Coronary artery (tissue), 2 donors: ENCODE measurements around the gene ATAD1.
"Not testable (repeated sequence)": the region's sequence is repeated elsewhere in the genome, so short reads cannot be mapped to it uniquely, and the experiment has no call there.

ENCODE experiments used
- DNase-seq: peaks from one replicate; pipeline ENCODE4 v3.0.0-alpha.2; 2017; ENCODE audit warnings: low spot score
- H3K27ac ChIP-seq, 2 donors: fragments of 200-600 bp; sonication (generic); one replicate each; pipeline ENCODE4 v1.5.1; 2016 to 2019
- H3K4me3 ChIP-seq: fragments of 200-600 bp; sonication (generic); 2 replicates; pipeline ENCODE4 v1.5.1; 2016; ENCODE audit warnings: mild to moderate bottlenecking, moderate library complexity
- TF ChIP-seq, protein P1 (sequence below): fragments of 200-600 bp; sonication (generic); IDR thresholded peaks from one replicate; pipeline ENCODE4 v1.5.1; 2019; ENCODE audit warnings: antibody characterized with exemption

ATAD1 gene

DNA sequence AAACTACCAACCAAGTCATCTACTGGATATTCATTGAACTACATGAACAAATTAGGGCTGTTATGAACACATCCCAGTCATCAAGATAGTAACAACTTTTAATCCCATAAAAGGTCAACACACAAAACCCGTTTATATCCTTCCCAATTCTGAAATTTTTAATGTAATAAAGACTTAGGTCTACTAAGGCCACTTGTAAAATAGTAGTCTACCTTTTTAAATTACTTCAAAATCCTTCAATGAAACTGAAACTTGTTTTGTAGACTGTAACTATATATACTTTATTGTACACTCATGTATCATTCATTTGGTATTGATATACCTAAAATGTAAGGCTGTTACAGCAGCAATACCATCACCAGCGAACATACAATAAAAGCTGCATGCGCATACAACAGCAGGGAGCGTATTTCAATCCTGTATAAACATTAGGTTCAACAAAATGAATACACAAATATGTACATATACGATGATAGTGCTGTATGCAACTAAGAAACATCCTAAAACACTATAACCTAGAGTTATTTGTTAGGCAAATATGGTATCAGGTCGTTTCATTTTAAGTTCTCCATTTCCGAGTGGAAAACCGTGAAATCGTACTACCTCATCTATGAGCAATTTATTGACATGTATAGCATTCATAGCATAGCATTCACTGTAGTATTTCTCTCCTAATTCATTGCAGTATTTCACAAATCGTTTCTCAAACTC, 973 bp downstream of the ATAD1 start:
- Histone ChIP-seq H3K4me3 (peak overlapping the region; percentile 85), H3K27ac (peak overlapping the region in 1 of 2 donors; percentile 80)
- TF ChIP-seq, protein P1, sequence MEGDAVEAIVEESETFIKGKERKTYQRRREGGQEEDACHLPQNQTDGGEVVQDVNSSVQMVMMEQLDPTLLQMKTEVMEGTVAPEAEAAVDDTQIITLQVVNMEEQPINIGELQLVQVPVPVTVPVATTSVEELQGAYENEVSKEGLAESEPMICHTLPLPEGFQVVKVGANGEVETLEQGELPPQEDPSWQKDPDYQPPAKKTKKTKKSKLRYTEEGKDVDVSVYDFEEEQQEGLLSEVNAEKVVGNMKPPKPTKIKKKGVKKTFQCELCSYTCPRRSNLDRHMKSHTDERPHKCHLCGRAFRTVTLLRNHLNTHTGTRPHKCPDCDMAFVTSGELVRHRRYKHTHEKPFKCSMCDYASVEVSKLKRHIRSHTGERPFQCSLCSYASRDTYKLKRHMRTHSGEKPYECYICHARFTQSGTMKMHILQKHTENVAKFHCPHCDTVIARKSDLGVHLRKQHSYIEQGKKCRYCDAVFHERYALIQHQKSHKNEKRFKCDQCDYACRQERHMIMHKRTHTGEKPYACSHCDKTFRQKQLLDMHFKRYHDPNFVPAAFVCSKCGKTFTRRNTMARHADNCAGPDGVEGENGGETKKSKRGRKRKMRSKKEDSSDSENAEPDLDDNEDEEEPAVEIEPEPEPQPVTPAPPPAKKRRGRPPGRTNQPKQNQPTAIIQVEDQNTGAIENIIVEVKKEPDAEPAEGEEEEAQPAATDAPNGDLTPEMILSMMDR = no peak
- DNase-seq = no peak

DNA sequence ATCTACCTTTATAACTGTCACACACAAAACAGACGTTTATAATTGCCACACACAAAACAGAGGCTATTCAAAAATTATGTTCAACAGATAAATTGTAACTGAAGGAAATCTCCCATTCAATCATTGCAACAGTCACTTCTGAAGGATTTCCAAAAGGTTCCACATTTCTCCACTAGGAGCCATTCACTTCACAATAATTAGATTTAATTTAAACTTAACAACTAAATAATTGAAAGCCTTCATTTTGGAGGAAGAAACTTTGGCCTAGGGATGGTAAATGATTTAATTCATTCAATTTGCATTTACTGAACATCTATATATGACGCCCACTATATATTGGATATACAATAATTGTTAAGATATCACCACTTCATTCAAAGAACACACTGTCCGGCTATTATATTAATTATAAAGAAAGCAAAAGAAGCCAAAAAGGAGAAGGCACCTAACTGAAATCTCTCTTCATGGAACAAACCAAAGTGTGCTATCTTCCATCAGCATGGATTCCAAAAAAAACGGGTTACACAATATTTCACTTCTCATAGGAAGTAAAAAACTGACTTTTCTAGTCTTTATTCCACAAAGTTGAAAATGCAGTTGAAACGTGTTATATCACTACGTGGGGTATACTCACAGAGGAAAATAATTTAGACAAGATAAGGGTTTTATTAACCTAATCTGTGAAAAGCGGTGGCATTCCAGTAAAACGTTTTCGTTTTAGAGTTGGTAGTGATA, 1.7 kb downstream of the ATAD1 start:
- TF ChIP-seq, protein P1 = no peak
- DNase-seq = no peak
- H3K4me3 ChIP-seq = peak overlapping the region; percentile 85
- H3K27ac ChIP-seq = no peak overlapping the region

DNA sequence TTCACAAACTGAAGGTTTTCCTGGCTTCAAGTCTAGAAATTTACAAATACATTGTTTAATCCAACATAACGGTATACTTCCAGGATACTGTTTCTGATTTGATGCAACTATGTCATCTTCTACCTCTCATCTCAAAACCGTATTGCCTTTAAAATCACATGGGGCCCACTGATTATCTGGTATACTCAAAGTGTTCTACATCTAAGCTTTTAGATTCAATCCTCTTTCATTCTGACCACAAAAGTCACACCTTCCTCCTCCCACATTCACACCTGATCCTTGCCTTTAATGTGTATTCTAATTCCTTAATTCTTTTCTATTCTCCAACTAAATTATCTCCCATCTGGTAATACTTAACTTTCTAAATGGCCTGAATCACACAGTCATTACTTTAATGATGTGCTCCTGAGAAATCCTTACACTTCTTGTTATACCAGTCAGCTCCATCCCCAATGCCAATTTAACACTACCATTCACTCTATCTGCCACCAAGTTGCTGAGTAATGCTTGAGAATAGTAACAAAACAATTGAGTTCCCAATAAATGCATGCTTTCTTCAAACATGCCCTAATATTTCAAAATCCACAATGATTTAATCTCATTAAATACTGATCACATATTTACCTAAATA, 13.0 kb downstream of the ATAD1 start:
- no peak for DNase-seq
- TF ChIP-seq, protein P1 = no peak
- no peak overlapping the region for H3K4me3 ChIP-seq
- no peak overlapping the region for H3K27ac ChIP-seq

DNA sequence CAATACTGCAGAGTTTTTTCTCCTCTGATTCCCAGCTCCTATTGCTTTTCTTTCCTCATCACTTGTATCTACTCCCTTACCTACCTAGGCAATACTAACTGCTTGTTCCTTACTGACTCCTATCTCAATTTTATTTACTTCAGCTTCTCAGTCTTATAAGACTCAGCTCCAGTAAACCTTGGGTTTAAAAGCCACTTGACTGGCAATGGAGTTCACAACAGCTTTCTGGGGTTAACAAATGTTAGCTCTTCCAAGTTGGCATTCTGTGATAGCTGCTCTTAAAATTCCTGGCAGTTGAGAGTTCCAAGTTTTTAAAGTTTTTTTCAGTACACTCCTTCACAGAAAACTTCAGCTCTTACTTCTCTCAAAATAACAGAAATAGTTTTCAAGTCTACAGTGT, 14.2 kb downstream of the ATAD1 start:
- TF ChIP-seq, protein P1 = no peak
- DNase-seq = no peak
- H3K27ac ChIP-seq = no peak overlapping the region
- no peak overlapping the region for H3K4me3 ChIP-seq

DNA sequence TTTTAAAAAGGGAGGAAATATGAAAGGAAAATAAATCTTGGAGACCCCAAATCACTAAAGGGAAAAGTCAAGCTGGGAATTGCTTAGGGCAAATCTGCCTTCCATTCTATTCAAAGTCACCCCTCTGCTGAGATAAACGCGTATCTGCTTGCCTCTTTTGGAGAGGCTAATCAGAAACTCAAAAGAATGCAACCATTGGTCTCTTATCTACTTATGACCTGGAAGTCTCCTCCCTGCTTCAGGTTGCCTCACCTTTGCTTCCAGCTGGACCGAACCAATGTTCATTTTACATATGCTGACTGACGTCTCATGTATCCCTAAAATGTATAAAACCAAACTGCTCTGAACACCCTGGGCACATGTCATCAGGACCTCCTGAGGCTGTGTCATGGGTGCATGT, 14.7 kb downstream of the ATAD1 start:
- Histone ChIP-seq H3K27ac (no peak overlapping the region), H3K4me3 (no peak overlapping the region)
- DNase-seq = no peak
- TF ChIP-seq, protein P1 = no peak

DNA sequence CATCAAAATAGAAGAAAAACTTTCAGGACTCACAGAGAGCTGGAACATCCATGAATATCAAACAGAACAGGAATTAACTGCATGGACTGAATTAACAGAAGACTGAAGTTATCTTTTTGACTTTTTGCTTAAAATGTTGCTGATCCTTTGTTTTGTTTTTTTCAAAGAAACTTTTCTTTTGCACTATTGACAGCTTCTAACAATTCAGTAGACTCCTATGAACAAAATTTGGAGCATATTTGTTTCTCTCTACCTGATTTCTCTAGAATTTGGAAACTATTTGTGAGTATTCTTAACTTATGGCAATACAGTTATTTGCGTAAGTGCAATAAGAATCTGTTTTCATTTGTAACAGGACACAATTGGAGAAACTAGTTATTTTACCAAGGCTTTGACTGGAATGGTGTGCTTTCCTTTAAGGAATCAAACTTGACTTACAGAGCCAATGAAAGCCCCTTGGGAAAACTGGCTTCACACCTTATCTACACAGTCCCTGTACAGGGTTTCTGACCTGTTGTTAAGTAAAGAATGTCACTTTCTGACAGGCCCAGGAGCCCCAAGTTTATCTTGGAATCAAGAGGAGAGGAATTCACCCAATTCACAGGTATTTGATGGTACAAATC, 16.1 kb downstream of the ATAD1 start:
- not testable (repeated sequence) for H3K27ac ChIP-seq, DNase-seq, H3K4me3 ChIP-seq

DNA sequence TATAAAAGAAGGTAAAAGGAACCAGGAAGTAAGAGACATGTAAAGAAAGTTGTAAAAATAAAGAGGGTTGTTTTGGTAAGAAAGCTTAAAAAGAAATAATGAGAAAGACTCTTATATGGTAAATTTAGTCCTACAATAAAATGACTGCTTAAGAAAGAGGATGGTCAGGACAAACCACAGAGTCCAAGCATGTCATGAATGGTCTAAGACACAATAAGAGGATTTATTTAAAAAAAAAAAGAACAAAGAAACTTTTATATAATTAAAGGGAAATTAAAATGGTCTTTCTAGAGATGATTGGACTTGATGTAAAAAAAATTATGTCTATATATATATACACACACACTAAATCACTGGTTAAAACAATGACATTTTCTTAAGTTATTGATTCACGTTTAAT, 18.2 kb downstream of the ATAD1 start:
- TF ChIP-seq, protein P1 = no peak
- Histone ChIP-seq H3K27ac (no peak overlapping the region), H3K4me3 (no peak overlapping the region)
- DNase-seq = no peak
